Posterior cingulate gyrus (tissue), 11 donors: ENCODE data around the gene TEC.
"Not testable (repeated sequence)": the region's sequence is repeated elsewhere in the genome, so short reads cannot be mapped to it uniquely, and the experiment has no call there.

Experiments
- DNase-seq, 10 donors: peaks; one replicate each; pipeline versions ENCODE4 v3.0.0 to v3.0.0-alpha.2; 2020 to 2021; ENCODE audit warnings: mixed read lengths in 3 of 10
- intact Hi-C: fragments of 100-400 bp; cut with DNase I; formaldehyde crosslinking; loops from one replicate; pipeline ENCODE4 v1.15.1; 2023

TEC gene

DNA sequence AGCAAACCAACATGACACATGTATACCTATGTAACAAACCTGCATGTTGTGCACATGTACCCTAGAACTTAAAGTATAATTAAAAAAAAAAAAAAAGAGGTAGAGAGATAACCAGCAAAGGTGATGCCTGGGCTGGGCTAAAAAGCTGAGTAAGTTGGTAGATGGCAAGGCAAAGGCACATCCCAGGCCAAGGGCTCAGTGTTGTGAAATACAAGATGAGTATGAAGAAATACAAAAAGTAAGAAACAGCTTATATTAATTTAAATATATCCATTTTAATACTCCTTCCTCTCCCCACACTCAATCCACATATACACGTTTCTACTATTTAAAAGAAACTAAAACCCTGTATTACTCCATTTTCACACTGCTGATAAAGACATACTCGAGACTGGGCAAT lies 25.8 kb downstream of the TEC start:
- no peak for DNase-seq
- intact Hi-C loops, result no loop called here

DNA sequence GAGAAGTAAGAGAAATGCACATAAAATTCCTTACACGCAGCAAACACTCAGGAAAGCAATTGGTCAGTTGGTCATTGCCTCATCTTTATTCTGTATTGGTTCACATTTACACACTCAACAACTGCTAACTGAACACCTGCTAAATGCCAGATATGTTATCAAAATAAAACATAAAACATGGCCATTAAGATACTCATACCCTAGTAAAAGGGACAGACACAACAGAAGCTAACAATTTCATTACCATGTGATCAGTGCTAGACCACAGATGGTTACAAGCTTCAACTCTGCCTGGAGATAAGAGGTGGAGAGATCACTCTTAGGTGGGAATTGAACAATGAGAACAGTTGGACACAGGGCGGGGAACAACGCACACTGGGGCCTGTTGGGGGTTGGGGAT lies 26.2 kb downstream of the TEC start:
- intact Hi-C loops, result no loop called here
- no peak for DNase-seq

DNA sequence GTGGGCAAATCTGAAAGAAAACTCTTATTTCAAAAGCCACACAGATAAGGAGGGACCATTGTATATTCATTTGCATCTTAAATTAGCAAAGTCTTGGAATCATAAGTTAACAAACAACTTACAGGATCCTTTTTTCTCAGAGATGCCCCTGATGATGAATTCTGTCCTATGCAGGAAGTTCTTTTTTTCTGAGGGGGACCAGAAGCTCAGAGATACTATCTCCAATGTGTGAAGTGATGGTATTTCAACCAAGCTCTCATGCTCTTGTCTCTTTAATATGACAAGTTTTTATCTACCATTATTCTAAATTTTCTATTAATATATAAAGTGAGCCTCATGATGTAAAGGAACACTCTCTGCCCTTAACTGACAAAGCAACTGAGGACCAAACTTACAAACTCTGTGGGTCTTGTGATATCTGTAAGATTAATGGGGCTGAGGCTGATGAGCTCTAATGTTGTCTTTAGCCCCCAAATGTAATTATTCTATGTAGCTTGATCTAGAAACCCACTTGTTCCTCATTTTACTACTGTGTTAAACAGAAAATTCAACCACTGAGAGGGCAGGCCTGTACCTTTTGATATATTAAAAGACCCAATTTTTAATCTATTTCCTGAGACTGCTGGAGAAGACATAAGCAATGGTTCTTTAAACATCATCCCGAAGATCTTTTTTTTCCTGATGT lies 27.0 kb downstream of the TEC start:
- intact Hi-C loops, result no loop called here

DNA sequence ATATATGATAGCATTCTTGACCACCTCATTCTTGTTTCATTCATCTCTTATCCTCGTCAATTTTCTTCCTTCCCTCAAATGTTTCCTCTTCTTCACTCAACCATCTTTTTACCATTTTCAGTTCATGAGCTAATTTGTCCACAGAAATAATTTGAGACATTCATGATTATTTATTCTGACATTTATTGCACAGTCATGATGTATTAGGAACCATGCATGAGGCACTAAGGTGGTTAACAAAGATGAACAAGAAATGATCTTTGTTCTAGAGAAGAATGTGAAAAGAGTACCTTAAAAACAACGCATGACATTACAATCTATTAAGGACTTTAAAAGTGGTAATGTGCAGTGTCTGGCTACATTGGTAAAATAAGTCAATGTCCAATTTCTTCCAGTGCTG lies 27.9 kb downstream of the TEC start:
- DNase-seq, result no peak
- intact Hi-C loops, result no loop called here

More for the DNA sequence above, 27.0 kb downstream of the TEC start:
- DNase-seq, result no peak

DNA sequence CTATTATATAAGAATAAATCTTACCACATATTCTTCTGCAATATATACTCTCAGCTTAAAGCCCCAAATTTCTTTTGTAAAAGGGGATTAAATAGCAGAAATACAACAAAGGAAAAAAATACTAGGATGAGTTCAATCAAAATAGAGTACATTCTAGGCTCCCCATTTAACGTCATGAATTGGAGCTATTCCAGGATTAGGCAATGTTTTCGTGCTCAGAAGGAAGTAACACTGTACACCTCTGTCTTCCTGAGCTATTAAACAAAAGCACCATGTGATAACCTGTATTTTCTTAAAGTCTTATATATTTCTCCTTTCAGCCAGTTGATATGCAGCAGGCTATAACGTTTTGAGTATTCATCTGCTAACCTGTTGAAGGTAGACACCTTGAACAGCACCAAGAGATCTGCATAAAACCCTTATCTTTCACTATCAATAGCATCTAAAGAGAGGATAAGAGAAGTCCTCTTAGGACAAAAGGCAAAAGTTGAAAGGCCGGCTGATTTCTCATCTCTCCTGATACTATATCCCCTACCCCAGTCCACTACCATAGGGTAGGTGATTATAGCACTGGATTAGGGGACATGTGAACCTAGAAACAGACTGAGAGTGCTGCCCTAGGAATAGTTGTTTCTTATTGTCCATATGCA lies 31.5 kb downstream of the TEC start:
- intact Hi-C loops, result no loop called here

DNA sequence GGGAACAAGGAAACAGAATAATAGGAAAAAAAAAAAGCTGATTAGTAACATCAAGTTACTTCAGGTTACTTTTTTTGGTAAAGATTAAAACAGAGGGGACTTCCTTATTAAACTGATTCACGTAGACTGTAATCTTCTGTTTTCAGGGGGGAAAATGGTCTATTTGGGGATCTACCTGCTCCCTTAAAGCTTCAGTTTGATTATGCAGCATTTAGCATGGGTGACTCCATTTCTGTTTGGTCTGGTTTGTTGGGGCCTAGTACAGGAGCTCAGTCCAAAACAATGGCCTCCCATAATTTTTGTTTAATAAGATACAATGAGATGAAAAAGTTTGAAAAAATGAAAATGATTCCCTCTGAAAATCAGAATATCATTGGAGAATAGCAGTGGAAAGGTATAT lies 34.6 kb downstream of the TEC start:
- DNase-seq, result no peak
- intact Hi-C loops, result no loop called here

More for the DNA sequence above, 31.5 kb downstream of the TEC start:
- no peak for DNase-seq

DNA sequence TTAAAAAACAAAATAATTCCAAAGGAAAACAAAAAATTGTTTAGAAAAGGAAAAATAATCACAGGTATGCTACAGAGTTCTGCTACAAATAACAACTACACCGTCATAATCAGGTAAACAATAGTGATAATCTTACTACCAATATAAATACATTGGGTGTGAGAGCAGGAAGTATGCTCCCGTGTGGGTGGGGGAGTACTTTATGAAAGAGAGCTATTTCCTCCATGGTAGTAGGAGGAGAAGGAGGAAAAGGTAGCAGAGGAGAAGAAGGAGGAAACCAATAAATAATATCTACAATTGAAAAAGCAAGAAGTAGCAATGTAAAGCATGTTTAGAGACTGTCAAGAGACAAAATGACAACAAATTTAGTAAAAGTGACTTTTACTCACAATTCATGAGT lies 35.1 kb downstream of the TEC start:
- intact Hi-C loops, result no loop called here
- DNase-seq, result no peak

DNA sequence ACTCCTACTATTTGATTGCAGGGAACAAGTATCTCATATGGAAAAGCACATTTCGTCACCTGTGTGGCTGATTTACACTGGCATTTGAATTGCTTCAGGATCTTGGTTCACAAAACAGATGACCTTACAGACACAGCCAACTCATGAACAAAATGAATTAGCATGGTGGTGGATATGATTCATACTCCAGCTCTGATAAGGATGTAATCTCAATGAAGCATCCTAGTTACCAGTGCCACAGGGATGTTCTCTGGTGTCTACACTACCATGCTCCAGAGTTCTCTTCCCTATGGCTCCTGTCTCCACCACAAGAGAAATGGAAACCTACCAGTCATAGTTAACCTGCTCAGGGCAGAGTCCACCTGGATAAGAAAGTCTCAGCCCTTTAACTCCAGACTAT lies 40.7 kb downstream of the TEC start:
- intact Hi-C loops, result no loop called here
- DNase-seq, result no peak

DNA sequence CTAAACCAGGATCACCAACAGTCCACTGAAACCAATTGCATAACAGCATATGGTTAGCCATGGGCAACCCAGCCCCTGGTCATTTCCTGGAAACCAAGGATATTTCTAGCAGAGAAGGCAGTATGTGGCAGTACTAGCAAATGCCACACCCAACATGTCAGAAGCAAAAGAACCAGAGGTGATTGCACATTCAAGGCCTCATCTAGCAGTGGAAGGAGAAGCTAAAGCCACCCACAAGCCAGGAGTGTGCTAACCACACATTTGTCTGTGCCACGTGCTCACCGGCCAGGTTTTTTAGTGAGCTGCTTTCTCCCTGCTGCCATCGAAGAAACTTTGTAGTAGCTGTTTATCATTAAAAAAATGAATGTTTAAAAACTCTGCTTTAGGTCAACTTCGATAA lies 42.0 kb downstream of the TEC start:
- intact Hi-C loops, result no loop called here
- no peak for DNase-seq

DNA sequence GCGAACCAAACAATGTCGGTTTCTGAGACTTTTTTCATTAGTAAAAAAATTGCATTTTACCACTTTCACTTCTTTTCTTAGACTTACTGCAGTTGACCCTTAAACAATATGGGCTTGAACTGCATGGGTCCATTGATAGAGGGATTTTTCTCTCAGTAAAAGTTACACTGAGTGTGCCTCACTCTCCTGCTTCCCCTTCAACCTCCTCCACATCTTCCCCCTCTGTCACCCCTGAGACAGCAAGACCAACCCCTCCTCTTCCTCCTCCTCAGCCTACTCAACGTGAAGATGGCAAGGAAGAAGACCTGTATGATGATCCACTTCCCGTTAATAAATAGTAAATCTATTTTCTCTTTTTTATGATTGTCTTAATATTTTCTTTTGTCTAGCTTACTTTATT lies 43.4 kb downstream of the TEC start:
- DNase-seq, result no peak
- intact Hi-C loops, result no loop called here

DNA sequence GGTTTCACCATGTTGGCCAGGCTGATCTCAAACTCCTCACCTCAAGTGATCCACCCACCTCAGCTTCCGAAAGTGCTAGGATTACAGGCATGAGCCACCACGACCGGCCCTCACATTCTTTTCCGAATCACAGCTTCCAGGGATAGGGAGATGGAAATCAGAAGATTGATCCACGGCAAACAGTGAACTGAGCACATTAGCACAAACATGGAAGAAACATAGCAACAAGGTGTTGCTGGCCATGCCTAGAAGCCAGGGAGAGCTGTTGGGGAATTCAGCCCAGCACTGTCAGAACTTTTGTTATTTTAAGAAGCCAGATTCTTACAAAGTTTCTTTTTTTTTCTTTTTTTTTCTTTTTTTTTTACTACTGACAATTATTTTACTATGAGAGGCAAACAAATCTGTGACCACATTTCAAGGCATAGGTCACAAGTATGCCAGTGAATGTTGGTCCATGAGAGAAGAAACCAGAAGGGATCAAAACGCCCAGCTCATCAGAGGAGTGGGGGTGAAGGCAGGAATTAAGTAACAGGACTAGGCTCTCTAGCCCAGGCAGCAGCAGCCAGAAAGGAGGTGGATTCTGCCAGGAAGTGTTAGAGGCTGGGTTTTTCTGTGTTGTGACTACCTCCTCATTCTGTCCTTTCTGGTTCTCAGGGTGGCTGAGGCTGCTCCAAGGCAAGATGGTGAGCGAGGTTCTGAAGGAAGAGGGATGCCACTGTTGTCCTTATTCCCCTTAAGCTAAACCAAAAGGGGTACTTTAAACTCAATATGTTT lies 44.1 kb downstream of the TEC start:
- DNase-seq, result no peak
- intact Hi-C loops, result no loop called here

DNA sequence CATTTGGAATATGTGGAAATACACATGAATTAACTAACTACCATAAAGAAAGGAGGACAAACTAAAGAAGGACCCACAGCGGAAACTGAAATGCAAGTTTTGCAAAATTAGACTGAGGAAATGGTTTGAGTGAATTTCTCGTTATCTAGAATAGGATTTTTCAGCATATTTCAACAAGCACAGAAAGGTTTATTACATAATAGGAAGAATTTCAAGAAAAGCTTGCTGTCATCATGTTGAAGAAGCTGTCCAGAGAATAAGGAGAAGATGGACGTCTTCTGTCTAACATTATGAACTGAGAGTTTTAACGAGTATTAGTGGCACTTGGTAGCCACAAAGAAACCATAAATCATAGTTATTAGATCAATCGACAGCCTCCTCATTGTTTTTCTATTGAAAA lies 45.0 kb downstream of the TEC start:
- intact Hi-C loops, result no loop called here
- no peak for DNase-seq

DNA sequence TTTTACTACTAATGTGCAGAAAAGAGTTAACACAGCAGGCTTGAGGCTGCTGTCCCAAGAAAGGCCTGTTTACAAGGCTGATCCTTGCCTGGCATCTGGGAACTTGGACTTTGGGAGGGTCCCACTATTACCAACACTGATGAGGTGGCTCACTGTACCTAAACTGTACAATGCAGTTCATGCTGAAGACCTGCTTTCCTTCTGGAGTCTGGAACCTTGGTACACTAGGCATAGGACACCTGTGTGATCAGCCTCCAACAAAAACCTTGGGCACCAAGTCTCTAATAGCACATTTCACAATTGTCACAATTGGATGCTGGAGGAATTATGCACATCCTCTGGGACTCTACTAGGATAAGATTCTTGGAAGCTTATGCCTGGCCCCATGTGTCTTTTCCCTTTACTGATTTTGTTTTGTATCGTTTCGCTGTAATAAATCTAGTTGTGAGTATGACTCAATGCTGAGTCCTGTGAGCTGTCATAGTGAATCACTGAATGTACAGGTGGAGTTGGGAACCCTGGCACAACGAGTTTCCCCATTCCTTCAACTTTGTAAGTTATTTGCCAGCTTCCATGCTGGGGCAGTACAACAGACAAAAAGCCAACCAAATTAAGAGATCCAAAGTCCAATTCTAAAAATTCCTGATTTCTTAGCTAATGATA lies 45.9 kb downstream of the TEC start:
- intact Hi-C loops, result no loop called here
- DNase-seq, result no peak

DNA sequence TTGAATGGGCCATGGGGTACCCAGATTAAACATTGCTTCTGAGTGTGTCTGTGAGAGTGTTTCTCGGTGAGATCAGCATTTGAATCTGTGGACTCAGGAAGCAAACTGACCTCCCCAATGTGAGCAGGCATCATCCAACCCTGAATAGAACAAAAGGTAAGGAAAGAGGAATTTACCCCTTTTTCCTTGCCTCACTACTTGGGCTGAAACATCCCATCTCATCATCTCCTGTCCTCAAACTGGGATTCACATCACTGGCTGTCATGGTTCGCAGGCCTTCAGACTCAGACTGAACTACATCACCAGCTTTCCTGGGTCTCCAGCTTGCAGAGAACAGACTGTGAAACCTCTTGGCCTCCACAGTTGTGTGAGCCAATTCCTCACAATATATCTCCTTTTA lies 47.1 kb downstream of the TEC start:
- no peak for DNase-seq
- intact Hi-C loops, result no loop called here

DNA sequence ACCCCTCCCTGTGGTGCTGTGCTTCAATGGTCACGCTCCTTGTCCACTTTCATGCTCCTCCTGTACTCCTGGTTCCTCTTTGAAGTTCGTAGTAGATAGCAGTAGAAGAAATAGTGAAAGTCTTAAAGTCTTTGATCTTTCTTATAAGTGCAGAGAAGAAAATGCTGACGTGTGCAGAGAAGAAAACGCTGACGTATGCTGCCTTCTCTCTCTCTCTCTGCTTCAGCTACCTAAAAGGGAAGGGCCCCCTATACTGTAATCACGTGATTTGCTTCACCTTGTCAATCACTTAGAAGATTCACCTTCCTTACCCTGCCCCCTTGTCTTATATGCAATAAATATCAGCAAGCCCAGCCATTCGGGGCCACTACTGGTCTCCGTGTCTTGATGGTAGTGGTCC lies 50.2 kb downstream of the TEC start:
- DNase-seq, intact Hi-C loops: not testable (repeated sequence)

DNA sequence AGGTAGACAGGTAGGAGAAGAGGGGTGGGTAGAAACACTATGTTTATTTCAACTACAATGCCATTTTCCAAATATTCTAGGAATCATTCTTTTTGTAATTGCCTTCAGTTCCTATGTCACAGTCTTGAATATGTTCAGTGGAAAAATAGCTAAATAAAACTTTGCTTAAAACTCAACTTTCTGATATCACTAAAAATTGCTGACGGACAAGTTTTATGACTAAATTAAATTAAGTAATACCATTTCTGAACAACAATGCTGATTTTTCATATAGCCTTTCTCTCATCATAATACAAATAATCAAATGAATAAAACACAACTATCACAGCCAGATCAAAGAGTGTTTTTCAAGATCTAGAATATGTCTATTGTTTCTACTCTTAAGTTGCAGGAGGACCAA lies 53.1 kb downstream of the TEC start:
- intact Hi-C loops, result no loop called here
- DNase-seq, result no peak

DNA sequence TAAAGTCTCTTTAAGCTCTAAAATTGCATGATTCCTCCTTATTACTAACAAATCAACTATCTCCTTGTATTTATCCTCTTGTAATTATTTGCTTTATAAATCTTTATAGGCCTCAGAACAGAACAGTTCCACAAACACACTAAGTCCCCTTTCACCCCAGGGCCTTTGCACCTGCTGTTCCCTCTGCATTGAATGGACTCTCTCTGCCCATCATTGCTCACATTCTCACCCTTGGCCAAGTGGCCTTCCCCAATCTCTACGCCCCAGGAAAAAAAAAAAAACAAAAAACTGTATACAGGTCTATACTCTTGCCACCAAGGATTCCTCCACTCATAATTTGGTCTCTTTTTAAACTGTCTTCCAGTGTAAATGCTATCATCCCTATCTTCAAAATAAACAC lies 53.7 kb downstream of the TEC start:
- DNase-seq, result no peak
- intact Hi-C loops, result no loop called here

DNA sequence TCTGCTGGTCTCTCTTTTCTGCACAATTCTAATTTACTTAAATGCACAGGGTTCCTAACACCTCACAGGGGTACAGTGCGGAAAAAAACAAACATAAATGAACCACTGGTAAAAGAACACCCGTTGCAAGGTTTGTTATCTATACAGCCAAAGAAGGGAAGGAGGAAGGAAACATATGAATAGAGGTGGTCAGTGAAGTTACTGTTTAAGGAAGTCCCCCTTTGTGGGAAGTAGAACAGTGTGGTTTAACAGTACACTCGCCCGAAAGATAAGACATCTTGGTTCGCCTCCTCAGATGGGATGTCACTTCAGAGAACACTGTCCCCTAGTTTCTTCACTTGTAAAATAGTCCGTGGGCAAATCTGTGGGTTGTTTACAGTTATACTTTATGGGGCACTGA lies 57.5 kb downstream of the TEC start:
- intact Hi-C loops, result no loop called here
- no peak for DNase-seq

DNA sequence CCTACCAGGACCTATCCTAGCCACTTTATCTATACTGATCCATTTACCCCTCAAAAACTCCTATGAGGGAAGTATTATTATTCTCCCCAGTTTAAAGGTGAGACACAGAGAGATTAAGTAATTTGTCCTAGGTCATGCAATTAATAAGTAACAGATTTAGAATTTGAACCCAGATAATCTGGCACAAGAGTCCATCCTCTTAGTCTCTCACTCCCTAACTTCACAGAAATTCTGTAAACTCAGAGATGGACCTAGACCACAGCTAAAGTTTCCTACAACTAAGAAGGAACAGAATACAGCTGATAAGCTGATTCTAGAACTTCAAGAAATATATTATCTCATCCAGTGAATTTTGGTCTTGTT lies 58.7 kb downstream of the TEC start:
- intact Hi-C loops, result no loop called here
- no peak for DNase-seq

DNA sequence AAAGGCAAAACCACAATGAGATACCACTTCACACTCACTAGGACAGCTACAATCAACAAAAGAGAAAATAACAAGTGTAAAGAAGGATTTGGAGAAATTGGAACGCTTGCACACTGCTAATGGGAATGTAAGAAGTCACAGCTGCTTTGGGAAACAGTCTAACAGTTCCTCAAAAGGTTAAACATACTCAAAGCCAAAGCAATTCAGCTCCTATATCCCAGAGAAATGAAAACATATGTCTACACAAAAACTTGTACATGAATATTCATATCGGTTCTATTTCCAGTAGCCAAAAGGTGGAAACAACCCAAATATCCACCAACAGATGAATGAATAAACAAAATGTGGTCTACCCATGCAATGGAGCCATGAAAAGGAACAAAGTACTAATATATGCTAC lies 64.0 kb downstream of the TEC start:
- intact Hi-C loops, result no loop called here
- no peak for DNase-seq

DNA sequence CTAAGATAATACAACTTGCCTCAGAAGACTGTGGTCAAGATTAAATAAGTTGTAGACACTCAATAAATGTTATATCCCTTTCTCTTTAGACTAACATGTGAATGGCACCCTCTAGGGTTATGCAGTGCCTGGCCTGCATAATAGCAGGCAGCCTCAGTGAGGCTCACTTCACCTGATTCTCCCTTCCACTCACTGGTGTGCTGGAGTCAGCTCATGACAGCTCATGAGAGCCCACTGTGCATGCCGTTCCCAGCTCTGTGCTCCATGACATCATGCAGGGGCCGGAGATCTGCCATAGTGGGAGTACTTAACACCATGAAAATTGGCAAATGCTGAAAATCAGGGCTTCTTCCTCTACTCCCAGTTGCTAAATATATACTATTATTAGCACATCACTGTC lies 64.5 kb downstream of the TEC start:
- no peak for DNase-seq

DNA sequence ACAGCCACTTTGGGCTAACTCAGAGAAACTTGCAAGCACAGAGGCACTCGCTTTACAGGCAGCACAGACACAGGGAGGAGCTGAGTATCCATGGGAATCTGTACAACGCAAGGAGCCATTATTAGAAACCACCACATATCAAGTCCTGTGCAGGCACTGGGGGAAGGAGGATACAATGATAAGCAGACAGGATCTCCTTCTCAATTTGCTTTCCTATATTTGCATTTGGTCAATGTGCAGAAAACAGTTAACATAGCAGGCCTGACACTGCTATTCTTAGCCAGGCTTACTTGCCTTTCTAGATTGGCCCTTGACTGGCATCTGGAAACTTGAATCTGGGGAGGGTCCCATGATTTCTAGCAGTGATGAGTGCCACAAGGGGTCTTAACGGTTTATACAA lies 65.8 kb downstream of the TEC start:
- DNase-seq, result no peak
- intact Hi-C loops, result no loop called here

More for the DNA sequence above, 64.5 kb downstream of the TEC start:
- intact Hi-C loops, result no loop called here
